ENCODE measurements around the gene CELSR2. TPM values are rescaled to one million over a fixed set of nuclear protein-coding genes. Genes with fewer than 3 reads are reported as not detected.

CELSR2 gene
- total RNA-seq, 1 experiment from 2014 or later: 17.1 TPM

DNA sequence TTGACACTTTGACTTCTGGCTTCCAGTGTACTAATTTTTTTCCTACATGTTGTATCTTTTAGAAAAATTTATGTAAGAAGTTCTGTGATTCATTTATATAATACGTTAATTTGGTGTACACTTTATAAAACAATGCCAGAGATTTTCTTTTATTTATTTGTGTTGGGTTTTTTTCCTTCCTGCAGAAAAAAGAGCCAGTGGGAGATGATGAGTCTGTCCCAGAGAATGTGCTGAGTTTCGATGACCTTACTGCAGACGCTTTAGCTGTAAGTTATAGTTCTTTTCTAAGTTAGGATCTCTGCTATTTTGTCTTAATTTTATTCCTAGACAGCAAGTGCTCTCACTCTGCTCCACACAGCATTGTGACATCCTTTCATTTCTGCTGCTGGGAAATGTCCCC, 21.2 kb upstream of the CELSR2 start:
- no peak overlapping the region for H2AFZ ChIP-seq (ENCODE audit: low read depth, low read length, poor library complexity, severe bottlenecking)
- DNase-seq (ENCODE audit: low read depth, low spot score) (no peak), ATAC-seq (no peak)
- H3K36me3 ChIP-seq (ENCODE audit: control insufficient read depth in 1 of 2, insufficient read depth in 2 of 2, low read length in 2 of 2): peaks cover 31 to 40% of the 10 kb centered on the region in 2 experiments; a peak in 3 of 4 replicates
- ChIA-PET POLR2A (interaction anchor here (1.2 kb wide), 1 partner anchor 11 kb away, joined by 3 read pairs; no protein-coding TSS in a partner anchor), RAD21 (ENCODE audit: low non-redundant PET in 1 of 2, low total read pairs in 2 of 2, uncharacterized antibody in 2 of 2, unreplicated experiment in 2 of 2) (no interaction called here), CTCF (no interaction called here)
- peaks cover 30% of the 10 kb centered on the region for H3K79me2 ChIP-seq (ENCODE audit: insufficient read depth, low read length)
- H3K4me3 ChIP-seq (replicated peaks in 1 of 2; ENCODE audit: low read depth in 1 of 2, low read length in 2 of 2): no peak overlapping the region
- no peak overlapping the region for H3K4me2 ChIP-seq (ENCODE audit: low read length)
- TF ChIP-seq CEBPB (IDR thresholded peaks at IDR 0.05; ENCODE audit: low read depth): no peak
- TF ChIP-seq YY1 (IDR thresholded peaks at IDR 0.05; ENCODE audit: extremely low read depth, insufficient replicate concordance, low read depth, low read length): no peak
- TF ChIP-seq, protein P1, sequence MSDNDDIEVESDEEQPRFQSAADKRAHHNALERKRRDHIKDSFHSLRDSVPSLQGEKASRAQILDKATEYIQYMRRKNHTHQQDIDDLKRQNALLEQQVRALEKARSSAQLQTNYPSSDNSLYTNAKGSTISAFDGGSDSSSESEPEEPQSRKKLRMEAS (IDR thresholded peaks at IDR 0.05): no peak
- TF ChIP-seq, protein P2, sequence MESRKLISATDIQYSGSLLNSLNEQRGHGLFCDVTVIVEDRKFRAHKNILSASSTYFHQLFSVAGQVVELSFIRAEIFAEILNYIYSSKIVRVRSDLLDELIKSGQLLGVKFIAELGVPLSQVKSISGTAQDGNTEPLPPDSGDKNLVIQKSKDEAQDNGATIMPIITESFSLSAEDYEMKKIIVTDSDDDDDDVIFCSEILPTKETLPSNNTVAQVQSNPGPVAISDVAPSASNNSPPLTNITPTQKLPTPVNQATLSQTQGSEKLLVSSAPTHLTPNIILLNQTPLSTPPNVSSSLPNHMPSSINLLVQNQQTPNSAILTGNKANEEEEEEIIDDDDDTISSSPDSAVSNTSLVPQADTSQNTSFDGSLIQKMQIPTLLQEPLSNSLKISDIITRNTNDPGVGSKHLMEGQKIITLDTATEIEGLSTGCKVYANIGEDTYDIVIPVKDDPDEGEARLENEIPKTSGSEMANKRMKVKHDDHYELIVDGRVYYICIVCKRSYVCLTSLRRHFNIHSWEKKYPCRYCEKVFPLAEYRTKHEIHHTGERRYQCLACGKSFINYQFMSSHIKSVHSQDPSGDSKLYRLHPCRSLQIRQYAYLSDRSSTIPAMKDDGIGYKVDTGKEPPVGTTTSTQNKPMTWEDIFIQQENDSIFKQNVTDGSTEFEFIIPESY (IDR thresholded peaks at IDR 0.05; ENCODE audit: extremely low read depth, insufficient replicate concordance, low read length): no peak
- TF ChIP-seq FOSL1 (IDR thresholded peaks at IDR 0.05; ENCODE audit: low read depth): no peak
- no peak for TF ChIP-seq ZFX (IDR thresholded peaks at IDR 0.05)
- no peak for TF ChIP-seq EZH2phosphoT487 (IDR thresholded peaks at IDR 0.05; ENCODE audit: borderline replicate concordance)
- TF ChIP-seq POLR2AphosphoS5 (IDR thresholded peaks at IDR 0.05; ENCODE audit: low read depth, low read length): no peak
- TF ChIP-seq TCF7L2 (IDR thresholded peaks at IDR 0.05; ENCODE audit: borderline replicate concordance, extremely low read depth, insufficient read depth, insufficient read length): no peak
- no peak for TF ChIP-seq ZNF274 (IDR thresholded peaks at IDR 0.05; ENCODE audit: low read depth, low read length)
- no peak for TF ChIP-seq EGR1 (IDR thresholded peaks at IDR 0.05; ENCODE audit: low read depth)
- TF ChIP-seq, protein P3, sequence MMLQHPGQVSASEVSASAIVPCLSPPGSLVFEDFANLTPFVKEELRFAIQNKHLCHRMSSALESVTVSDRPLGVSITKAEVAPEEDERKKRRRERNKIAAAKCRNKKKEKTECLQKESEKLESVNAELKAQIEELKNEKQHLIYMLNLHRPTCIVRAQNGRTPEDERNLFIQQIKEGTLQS (IDR thresholded peaks at IDR 0.05): no peak
- TF ChIP-seq SIN3A (IDR thresholded peaks at IDR 0.05; ENCODE audit: low read depth): no peak
- TF ChIP-seq SP1 (IDR thresholded peaks at IDR 0.05; ENCODE audit: low read depth): no peak
- H3K27ac ChIP-seq (ENCODE audit: low read depth, low read length): no peak overlapping the region
- no peaks in the 10 kb centered on the region for H3K9me2 ChIP-seq (ENCODE audit: insufficient read depth)
- no peak overlapping the region for H3K9ac ChIP-seq (ENCODE audit: low read length)
- H3K9me3 ChIP-seq (ENCODE audit: control insufficient read depth in 1 of 2, insufficient read depth in 1 of 2, low read depth in 1 of 2, low read length in 2 of 2): no peaks in the 10 kb centered on the region
- no peaks in the 10 kb centered on the region for H4K20me1 ChIP-seq (ENCODE audit: insufficient read depth)
- intact Hi-C loops (cut with micrococcal nuclease): no loop called here
- H3K27me3 ChIP-seq (ENCODE audit: insufficient read depth, low read length): no peaks in the 10 kb centered on the region
- BruUV-seq (replicated peaks): no TSS peak
- H3K4me1 ChIP-seq (ENCODE audit: control insufficient read depth in 1 of 2, insufficient read depth in 2 of 2, low read length in 2 of 2): peaks cover 0 to 9% of the 10 kb centered on the region in 2 experiments; a peak in 1 of 4 replicates
